ENCODE results near the gene GMCL2. TPM values are rescaled to one million over a fixed set of nuclear protein-coding genes. Genes with fewer than 3 reads are reported as not detected.

GMCL2 gene
- total and polyA plus RNA-seq, 5 donors from 2014 or later, result 0.11 TPM; not detected in 4

DNA sequence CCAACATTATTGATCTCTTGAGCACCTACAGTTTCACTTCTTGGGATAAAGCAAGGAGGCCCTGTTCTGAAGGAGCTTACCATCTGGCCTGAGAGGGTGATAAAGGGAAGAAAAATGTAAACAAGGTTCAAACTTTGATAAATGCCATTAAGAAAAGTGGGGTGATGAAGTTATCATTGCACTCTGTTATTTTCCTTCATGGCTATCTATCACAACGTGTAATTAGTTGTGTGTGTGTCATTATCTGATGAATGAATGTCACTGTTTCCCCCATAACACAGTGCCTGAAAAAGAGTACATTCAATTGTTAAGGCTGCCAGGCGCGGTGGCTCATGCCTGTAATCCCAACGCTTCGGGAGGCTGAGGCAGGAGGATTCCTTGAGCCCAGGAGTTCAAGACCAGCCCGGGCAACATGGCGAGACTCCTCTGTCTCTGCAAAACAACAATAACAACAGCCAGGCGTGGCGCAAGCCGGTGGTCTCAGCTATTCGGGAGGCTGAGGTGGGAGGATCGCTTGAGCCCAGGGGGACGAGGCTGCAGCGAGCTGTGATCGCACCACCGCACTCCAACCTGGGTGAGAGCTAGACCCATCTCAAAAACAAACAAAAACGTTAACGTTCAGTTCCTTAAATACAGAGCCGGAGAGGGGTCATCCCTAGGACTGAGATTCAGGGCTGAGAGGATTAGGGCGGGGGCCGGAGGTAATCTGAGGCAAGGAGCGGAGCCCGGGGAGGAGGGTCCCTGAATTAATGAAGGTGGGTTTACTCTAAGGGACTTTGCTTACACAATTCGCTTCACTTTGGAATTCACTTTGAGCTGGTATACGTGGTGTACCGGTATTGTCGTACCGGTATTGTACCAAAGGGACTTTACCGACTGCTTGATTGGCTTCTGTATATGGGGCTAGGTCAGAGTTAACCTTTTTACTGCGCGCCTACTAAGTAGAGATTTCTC lies 34.4 kb downstream of the GMCL2 start:
- H3K9me3 ChIP-seq (ENCODE audit: control insufficient read depth in 2 of 2, low read length in 2 of 2), result no peaks in the 10 kb centered on the region
- peak overlapping the region; percentile 90 for H3K4me3 ChIP-seq (ENCODE audit: low read depth, low read length)
- Mint-ChIP-seq H3K27ac (peak overlapping the region in 2 of 3 donors; percentile 88 to 96), H3K9me3 (no peaks in the 10 kb centered on the region), H3K4me3 (peak overlapping the region; percentile 92 to 98 (median 94)), H3K4me1 (peaks cover 5 to 48% (median 19%) of the 10 kb centered on the region in 4 donors), H3K27me3 (no peaks in the 10 kb centered on the region), H3K36me3 (peaks cover 15% of the 10 kb centered on the region)
- DNase-seq (no peak), ATAC-seq (ENCODE audit: low read depth in 2 of 2) (no peak)
- H3K27ac ChIP-seq (ENCODE audit: insufficient read depth, low read length, poor library complexity, severe bottlenecking), result peak overlapping the region; percentile 68
- H3K27me3 ChIP-seq (ENCODE audit: control insufficient read depth, insufficient read depth, low read length), result no peaks in the 10 kb centered on the region
- H3K4me1 ChIP-seq (ENCODE audit: control insufficient read depth, insufficient read depth, low read length, poor library complexity, severe bottlenecking), result peaks cover 25% of the 10 kb centered on the region
- peaks cover 30% of the 10 kb centered on the region for H3K36me3 ChIP-seq (ENCODE audit: control insufficient read depth, insufficient read depth, low read length)

DNA sequence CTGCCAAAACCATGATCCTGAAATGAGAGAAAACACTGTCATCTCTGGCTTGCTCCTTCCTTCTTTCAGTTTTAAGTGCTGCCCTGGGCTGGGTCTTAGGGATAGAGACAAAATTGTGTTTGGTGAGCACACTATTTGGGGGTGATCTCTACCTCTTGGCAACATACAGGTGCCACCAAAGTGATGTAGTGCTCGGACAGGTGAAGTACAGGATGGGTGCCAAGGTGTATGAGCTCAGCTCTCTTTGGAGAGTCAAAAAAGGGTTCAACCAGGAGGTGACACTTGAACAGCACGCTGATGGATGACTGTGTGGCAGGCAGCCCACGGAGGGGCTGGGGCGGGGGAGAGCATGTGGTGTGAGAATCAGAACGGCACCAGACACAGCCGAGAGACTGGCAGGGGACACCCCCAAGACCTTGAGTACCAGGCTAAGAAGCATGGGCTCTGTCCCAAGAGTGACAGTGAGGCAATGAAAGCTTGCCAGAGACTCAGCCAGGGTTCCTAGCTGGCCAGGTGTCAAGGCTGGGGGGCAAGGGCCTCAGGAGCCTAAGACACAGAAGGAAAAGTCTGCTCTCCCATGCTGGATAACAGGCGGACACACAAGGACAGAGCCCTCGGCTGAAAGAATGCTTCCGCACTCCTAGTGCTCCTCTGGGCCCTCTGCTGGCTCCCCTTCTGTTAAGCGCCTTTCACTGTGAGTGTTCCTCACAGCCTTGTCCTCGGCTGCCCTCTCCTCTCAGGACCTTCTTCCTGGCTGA lies 36.0 kb downstream of the GMCL2 start:
- H3K4me3 Mint-ChIP-seq, result peak overlapping the region; percentile 12 to 94 (median 68)
- DNase-seq, result no peak
- peak overlapping the region; percentile 84 to 88 (median 87) for H3K27ac Mint-ChIP-seq
- Histone ChIP-seq H3K4me3 (ENCODE audit: low read depth, low read length) (no peak overlapping the region), H3K4me1 (ENCODE audit: control insufficient read depth, insufficient read depth, low read length, poor library complexity, severe bottlenecking) (peaks cover 25% of the 10 kb centered on the region), H3K9me3 (ENCODE audit: control insufficient read depth in 2 of 2, low read length in 2 of 2) (no peaks in the 10 kb centered on the region), H3K36me3 (ENCODE audit: control insufficient read depth, insufficient read depth, low read length) (peaks cover 47% of the 10 kb centered on the region), H3K27ac (ENCODE audit: insufficient read depth, low read length, poor library complexity, severe bottlenecking) (no peak overlapping the region), H3K27me3 (ENCODE audit: control insufficient read depth, insufficient read depth, low read length) (no peaks in the 10 kb centered on the region)
- peaks cover 27% of the 10 kb centered on the region for H3K36me3 Mint-ChIP-seq
- H3K4me1 Mint-ChIP-seq, result peaks cover 5 to 48% (median 19%) of the 10 kb centered on the region in 4 donors
- no peaks in the 10 kb centered on the region for H3K9me3 Mint-ChIP-seq
- H3K27me3 Mint-ChIP-seq, result no peaks in the 10 kb centered on the region
- no peak for ATAC-seq (ENCODE audit: low read depth in 2 of 2)

DNA sequence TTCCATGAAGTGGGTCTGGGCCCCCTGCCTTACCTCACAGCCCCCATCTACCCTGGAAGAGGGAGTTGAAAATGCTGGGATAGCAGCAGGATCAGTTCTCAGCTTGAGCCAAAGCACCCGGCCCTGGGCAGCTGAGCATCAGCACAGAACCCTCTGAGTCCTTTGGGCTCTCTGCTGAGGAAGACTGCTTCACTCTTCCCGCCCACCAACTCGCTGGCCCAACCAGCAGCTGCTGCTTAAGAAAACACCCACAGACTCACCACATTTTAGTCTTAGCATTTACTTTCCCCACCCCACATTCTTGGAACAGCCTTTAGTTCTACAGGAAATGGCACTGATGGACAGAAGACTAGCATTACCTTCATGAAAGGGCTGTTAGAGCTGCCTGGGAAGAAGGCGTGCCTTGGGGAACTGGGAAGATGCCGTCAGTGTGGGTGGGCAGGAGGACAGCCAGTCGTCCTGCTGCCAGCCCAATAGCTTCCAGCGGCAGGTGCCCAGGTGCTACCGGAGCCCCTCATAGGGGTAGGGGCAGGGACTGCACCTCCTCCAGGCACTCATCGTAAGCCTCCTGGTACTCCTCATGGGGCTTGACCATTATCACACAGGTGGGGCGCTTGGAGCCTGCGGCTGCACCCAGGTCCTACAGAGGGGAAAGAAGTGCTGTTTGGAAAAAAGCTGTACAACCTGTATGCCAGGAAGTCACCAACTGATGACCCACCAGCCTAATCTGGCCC lies 37.8 kb downstream of the GMCL2 start:
- Mint-ChIP-seq H3K36me3 (peaks cover 33% of the 10 kb centered on the region), H3K4me3 (no peak overlapping the region), H3K27ac (peak overlapping the region; percentile 52 to 88 (median 71)), H3K4me1 (peaks cover 5 to 52% (median 18%) of the 10 kb centered on the region in 4 donors), H3K9me3 (no peaks in the 10 kb centered on the region), H3K27me3 (no peaks in the 10 kb centered on the region)
- Histone ChIP-seq H3K4me1 (ENCODE audit: control insufficient read depth, insufficient read depth, low read length, poor library complexity, severe bottlenecking) (peaks cover 25% of the 10 kb centered on the region), H3K27ac (ENCODE audit: insufficient read depth, low read length, poor library complexity, severe bottlenecking) (no peak overlapping the region), H3K36me3 (ENCODE audit: control insufficient read depth, insufficient read depth, low read length) (peaks cover 53% of the 10 kb centered on the region), H3K27me3 (ENCODE audit: control insufficient read depth, insufficient read depth, low read length) (no peaks in the 10 kb centered on the region), H3K4me3 (ENCODE audit: low read depth, low read length) (no peak overlapping the region), H3K9me3 (ENCODE audit: control insufficient read depth in 2 of 2, low read length in 2 of 2) (no peaks in the 10 kb centered on the region)
- no peak for ATAC-seq (ENCODE audit: low read depth in 2 of 2)
- peak in 1 of 3 donors; percentile 89 for DNase-seq

DNA sequence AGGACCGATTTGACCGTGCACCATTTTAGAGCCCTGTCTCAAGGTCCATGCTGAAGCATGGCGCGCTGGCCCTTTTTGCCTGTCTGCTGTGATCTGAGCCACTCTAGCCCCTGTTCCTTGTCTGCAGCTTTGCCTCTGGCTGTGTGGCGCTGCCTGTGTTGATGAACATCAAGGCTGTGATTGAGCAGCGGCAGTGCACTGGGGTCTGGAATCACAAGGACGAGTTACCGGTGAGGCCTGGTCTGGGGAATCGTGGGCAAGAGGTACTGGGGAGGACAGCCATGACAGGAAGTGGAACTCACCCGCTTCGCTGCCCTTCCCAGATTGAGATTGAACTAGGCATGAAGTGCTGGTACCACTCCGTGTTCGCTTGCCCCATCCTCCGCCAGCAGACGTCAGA lies 39.8 kb downstream of the GMCL2 start:
- no peak for DNase-seq
- peaks cover 5 to 36% (median 11%) of the 10 kb centered on the region in 4 donors for H3K4me1 Mint-ChIP-seq
- no peak overlapping the region for H3K27ac Mint-ChIP-seq
- H3K27me3 Mint-ChIP-seq, result no peaks in the 10 kb centered on the region
- Histone ChIP-seq H3K9me3 (ENCODE audit: control insufficient read depth in 2 of 2, low read length in 2 of 2) (no peaks in the 10 kb centered on the region), H3K27me3 (ENCODE audit: control insufficient read depth, insufficient read depth, low read length) (no peaks in the 10 kb centered on the region), H3K4me3 (ENCODE audit: low read depth, low read length) (no peak overlapping the region), H3K27ac (ENCODE audit: insufficient read depth, low read length, poor library complexity, severe bottlenecking) (no peak overlapping the region), H3K36me3 (ENCODE audit: control insufficient read depth, insufficient read depth, low read length) (peaks cover 73% of the 10 kb centered on the region), H3K4me1 (ENCODE audit: control insufficient read depth, insufficient read depth, low read length, poor library complexity, severe bottlenecking) (peaks cover 12% of the 10 kb centered on the region)
- H3K9me3 Mint-ChIP-seq, result no peaks in the 10 kb centered on the region
- no peak for ATAC-seq (ENCODE audit: low read depth in 2 of 2)
- H3K4me3 Mint-ChIP-seq, result peak overlapping the region in 1 of 4 donors; percentile 76
- peaks cover 38% of the 10 kb centered on the region for H3K36me3 Mint-ChIP-seq

DNA sequence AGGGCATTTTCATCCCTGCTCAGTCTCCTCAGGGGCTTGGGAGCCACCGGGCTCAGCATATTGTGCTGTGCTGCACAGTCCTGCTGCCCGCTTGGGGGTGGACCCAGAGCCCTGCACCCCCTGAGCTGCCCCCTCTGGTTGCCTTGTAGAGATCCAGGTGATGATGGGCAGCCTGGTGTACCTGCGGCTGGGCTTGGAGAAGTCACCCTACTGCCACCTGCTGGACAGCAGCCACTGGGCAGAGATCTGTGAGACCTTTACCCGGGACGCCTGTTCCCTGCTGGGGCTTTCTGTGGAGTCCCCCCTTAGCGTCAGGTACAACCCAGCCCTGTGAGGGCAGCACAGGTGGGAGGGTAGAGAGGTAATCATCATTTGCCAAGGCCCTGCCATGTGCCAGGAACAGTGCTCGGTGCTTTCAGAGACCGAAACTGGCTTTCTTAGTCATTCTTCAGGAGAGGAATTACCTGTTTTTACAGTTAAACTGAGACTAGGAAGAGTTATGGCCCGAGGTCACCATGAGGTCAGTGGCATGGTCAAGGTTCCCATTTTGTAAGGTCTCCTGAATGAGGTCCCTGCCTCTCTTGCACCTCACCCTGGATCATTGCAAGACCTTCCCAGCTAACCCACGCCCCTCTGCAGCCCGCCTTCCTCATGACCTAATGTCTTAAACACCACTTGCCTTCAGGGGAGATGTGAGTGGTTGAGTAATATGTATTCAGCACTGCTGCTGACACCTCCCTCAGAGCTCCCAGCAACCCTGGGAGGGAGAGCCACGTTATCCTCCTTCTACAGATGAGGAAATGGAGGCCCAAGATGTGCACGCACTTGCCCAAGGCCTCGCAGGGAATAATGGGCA lies 41.0 kb downstream of the GMCL2 start:
- H3K27me3 ChIP-seq (ENCODE audit: control insufficient read depth, insufficient read depth, low read length), result no peaks in the 10 kb centered on the region
- peaks cover 7% of the 10 kb centered on the region for H3K4me1 ChIP-seq (ENCODE audit: control insufficient read depth, insufficient read depth, low read length, poor library complexity, severe bottlenecking)
- Mint-ChIP-seq H3K36me3 (peaks cover 44% of the 10 kb centered on the region), H3K27me3 (no peaks in the 10 kb centered on the region), H3K4me1 (peaks cover 5 to 25% (median 11%) of the 10 kb centered on the region in 4 donors), H3K27ac (peak overlapping the region; percentile 47 to 60 (median 52)), H3K9me3 (no peaks in the 10 kb centered on the region), H3K4me3 (no peak overlapping the region)
- ATAC-seq (ENCODE audit: low read depth in 2 of 2) (peak; percentile 73 to 79), DNase-seq (peak; percentile 62 to 77 (median 74))
- H3K27ac ChIP-seq (ENCODE audit: insufficient read depth, low read length, poor library complexity, severe bottlenecking), result no peak overlapping the region
- H3K4me3 ChIP-seq (ENCODE audit: low read depth, low read length), result no peak overlapping the region
- H3K9me3 ChIP-seq (ENCODE audit: control insufficient read depth in 2 of 2, low read length in 2 of 2), result no peaks in the 10 kb centered on the region
- peaks cover 73% of the 10 kb centered on the region for H3K36me3 ChIP-seq (ENCODE audit: control insufficient read depth, insufficient read depth, low read length)

DNA sequence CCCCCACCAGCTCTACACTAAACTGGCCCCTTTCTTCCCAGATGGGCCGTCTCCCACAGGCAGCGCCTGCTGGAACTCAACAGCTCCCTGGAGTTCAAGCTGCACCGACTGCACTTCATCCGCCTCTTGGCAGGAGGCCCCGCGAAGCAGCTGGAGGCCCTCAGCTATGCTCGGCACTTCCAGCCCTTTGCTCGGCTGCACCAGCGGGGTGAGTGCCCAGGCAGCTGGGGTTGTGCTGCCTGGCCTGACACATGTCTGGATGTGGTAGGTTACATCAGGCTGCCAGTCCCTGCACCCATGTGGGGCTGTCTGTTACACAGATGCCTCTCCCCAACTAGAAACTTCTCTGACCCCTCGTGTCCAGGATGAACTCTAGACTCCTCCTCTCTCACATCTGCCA lies 43.3 kb downstream of the GMCL2 start:
- H3K36me3 Mint-ChIP-seq, result peaks cover 42% of the 10 kb centered on the region
- no peak for DNase-seq
- no peaks in the 10 kb centered on the region for H3K27me3 ChIP-seq (ENCODE audit: control insufficient read depth, insufficient read depth, low read length)
- no peaks in the 10 kb centered on the region for H3K9me3 ChIP-seq (ENCODE audit: control insufficient read depth in 2 of 2, low read length in 2 of 2)
- no peaks in the 10 kb centered on the region for H3K4me1 ChIP-seq (ENCODE audit: control insufficient read depth, insufficient read depth, low read length, poor library complexity, severe bottlenecking)
- H3K9me3 Mint-ChIP-seq, result no peaks in the 10 kb centered on the region
- peak overlapping the region in 1 of 4 donors; percentile 27 for H3K4me3 Mint-ChIP-seq
- peak overlapping the region in 2 of 3 donors; percentile 43 to 59 for H3K27ac Mint-ChIP-seq
- peaks cover 64% of the 10 kb centered on the region for H3K36me3 ChIP-seq (ENCODE audit: control insufficient read depth, insufficient read depth, low read length)
- H3K4me3 ChIP-seq (ENCODE audit: low read depth, low read length), result no peak overlapping the region
- no peaks in the 10 kb centered on the region for H3K27me3 Mint-ChIP-seq
- no peak for ATAC-seq (ENCODE audit: low read depth in 2 of 2)
- H3K4me1 Mint-ChIP-seq, result peaks cover 0 to 6% (median 5%) of the 10 kb centered on the region in 4 donors
- no peak overlapping the region for H3K27ac ChIP-seq (ENCODE audit: insufficient read depth, low read length, poor library complexity, severe bottlenecking)
